Measurements from ENCODE around the gene DCDC1. TPM values are rescaled to one million over a fixed set of nuclear protein-coding genes. Genes with fewer than 3 reads are reported as not detected.
"Not testable (repeated sequence)": the region's sequence is repeated elsewhere in the genome, so short reads cannot be mapped to it uniquely, and the experiment has no call there.

Gene DCDC1
- total RNA-seq, 1 donor from 2014 or later, result not detected

GRCh38 chr11:31323145-31323544 lies 46.4 kb downstream of the DCDC1 start:
- no peak for DNase-seq (ENCODE audit: extremely low spot score in 2 of 2)
- no peak overlapping the region for H3K27ac ChIP-seq
- intact Hi-C loops (cut with DNase I), result no loop called here
- H3K36me3 ChIP-seq, result no peaks in the 10 kb centered on the region
- no peaks in the 10 kb centered on the region for H3K4me1 ChIP-seq
- TF ChIP-seq, protein P1, sequence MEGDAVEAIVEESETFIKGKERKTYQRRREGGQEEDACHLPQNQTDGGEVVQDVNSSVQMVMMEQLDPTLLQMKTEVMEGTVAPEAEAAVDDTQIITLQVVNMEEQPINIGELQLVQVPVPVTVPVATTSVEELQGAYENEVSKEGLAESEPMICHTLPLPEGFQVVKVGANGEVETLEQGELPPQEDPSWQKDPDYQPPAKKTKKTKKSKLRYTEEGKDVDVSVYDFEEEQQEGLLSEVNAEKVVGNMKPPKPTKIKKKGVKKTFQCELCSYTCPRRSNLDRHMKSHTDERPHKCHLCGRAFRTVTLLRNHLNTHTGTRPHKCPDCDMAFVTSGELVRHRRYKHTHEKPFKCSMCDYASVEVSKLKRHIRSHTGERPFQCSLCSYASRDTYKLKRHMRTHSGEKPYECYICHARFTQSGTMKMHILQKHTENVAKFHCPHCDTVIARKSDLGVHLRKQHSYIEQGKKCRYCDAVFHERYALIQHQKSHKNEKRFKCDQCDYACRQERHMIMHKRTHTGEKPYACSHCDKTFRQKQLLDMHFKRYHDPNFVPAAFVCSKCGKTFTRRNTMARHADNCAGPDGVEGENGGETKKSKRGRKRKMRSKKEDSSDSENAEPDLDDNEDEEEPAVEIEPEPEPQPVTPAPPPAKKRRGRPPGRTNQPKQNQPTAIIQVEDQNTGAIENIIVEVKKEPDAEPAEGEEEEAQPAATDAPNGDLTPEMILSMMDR (IDR thresholded peaks at IDR 0.05), result no peak
- no peak for TF ChIP-seq POLR2AphosphoS5 (IDR thresholded peaks at IDR 0.05; ENCODE audit: insufficient read depth in 1 of 2, low read depth in 1 of 2)
- no peak for TF ChIP-seq POLR2A (IDR thresholded peaks at IDR 0.05)
- no peaks in the 10 kb centered on the region for H3K9me3 ChIP-seq
- H3K4me3 ChIP-seq, result no peak overlapping the region
- no peaks in the 10 kb centered on the region for H3K27me3 ChIP-seq

DNA sequence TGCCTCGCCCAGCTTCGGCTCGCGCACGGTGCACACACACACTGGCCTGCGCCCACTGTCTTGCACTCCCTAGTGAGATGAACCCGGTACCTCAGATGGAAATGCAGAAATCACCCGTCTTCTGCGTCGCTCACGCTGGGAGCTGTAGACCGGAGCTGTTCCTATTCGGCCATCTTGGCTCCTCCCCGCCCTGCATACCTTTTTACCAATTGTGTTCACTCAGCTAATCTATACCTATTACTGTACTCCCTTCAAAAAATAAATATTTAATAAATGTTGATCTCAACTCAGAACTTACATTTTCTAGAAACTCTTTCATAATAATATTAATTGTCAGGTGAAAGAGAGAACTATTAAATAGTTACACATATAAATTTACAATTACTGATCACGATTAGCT lies 48.0 kb downstream of the DCDC1 start:
- H3K9me3 ChIP-seq; H3K4me1 ChIP-seq; H3K4me3 ChIP-seq; intact Hi-C loops (cut with DNase I); H3K27ac ChIP-seq; H3K27me3 ChIP-seq; H3K36me3 ChIP-seq; DNase-seq (ENCODE audit: extremely low spot score in 2 of 2): not testable (repeated sequence)

GRCh38 chr11:31303644-31304180 lies 65.8 kb downstream of the DCDC1 start:
- TF ChIP-seq POLR2A (IDR thresholded peaks at IDR 0.05), result no peak
- TF ChIP-seq, protein P1 (IDR thresholded peaks at IDR 0.05), result no peak
- no peak for TF ChIP-seq POLR2AphosphoS5 (IDR thresholded peaks at IDR 0.05; ENCODE audit: insufficient read depth in 1 of 2, low read depth in 1 of 2)
- no peak overlapping the region for H3K4me3 ChIP-seq
- no peaks in the 10 kb centered on the region for H3K27me3 ChIP-seq
- H3K36me3 ChIP-seq, result no peaks in the 10 kb centered on the region
- intact Hi-C loops (cut with DNase I), result no loop called here
- H3K27ac ChIP-seq, result no peak overlapping the region
- DNase-seq (ENCODE audit: extremely low spot score in 2 of 2), result no peak
- H3K9me3 ChIP-seq, result no peaks in the 10 kb centered on the region
- H3K4me1 ChIP-seq, result no peaks in the 10 kb centered on the region

DNA sequence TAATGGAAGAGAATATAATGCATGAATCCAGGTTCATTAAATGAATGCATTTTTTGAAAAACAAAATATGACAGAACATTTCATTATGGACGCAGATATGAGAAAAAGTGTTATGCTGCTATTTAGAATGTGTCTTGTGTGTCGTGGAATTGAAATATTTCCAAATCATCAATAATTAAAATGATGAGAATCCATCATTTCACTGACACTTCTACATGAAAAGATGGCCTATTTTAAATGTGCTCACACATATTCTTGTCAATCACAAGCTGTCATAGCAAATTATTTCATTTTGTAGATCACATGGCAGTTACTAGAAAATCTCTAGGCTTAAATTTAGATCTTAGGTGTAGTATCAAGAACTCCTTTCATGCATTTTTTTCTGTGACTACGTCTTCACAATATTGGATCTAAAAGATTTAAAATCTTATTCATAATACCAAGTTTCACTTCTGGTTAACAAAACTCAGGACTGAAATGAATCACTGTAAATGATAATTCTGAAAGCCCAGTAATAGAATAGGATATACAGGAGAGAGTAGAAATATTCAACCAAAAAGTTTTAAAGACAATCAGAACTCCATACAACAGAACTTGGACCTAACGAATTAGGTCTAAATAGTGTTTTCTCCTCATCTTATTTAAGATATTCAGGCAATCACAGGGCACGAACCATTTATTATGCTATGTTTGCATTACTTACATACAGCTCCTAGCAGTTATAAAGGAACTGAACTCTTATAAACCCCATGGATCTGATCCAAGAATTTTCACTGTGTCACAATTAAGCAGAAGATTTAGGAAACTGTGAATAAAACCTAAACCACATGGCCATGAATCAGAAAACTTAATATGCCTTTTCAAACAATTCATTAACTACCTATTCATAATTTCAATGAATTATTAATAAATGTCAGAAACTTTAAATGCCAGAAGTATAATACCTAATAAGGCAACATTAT lies 67.7 kb downstream of the DCDC1 start:
- no peaks in the 10 kb centered on the region for H3K36me3 ChIP-seq
- H3K27me3 ChIP-seq, result no peaks in the 10 kb centered on the region
- no peak overlapping the region for H3K27ac ChIP-seq
- TF ChIP-seq POLR2A (IDR thresholded peaks at IDR 0.05) (no peak), POLR2AphosphoS5 (IDR thresholded peaks at IDR 0.05; ENCODE audit: insufficient read depth in 1 of 2, low read depth in 1 of 2) (no peak)
- TF ChIP-seq, protein P1 (IDR thresholded peaks at IDR 0.05), result no peak
- no peaks in the 10 kb centered on the region for H3K9me3 ChIP-seq
- intact Hi-C loops (cut with DNase I), result no loop called here
- DNase-seq (ENCODE audit: extremely low spot score in 2 of 2), result no peak
- H3K4me1 ChIP-seq, result no peaks in the 10 kb centered on the region
- no peak overlapping the region for H3K4me3 ChIP-seq

- Histone ChIP-seq H3K4me3 (no peak overlapping the region), H3K36me3 (no peaks in the 10 kb centered on the region), H3K27me3 (no peaks in the 10 kb centered on the region), H3K9me3 (no peaks in the 10 kb centered on the region), H3K4me1 (no peaks in the 10 kb centered on the region), H3K27ac (no peak overlapping the region)
- intact Hi-C loops (cut with DNase I), result no loop called here
- DNase-seq (ENCODE audit: extremely low spot score in 2 of 2), result no peak
- TF ChIP-seq, protein P1 (IDR thresholded peaks at IDR 0.05), result no peak
- no peak for TF ChIP-seq POLR2A (IDR thresholded peaks at IDR 0.05)
- TF ChIP-seq POLR2AphosphoS5 (IDR thresholded peaks at IDR 0.05; ENCODE audit: insufficient read depth in 1 of 2, low read depth in 1 of 2), result no peak
These were observed 74.2 kb downstream of the DCDC1 start for GRCh38 chr11:31295308-31295707.

DNA sequence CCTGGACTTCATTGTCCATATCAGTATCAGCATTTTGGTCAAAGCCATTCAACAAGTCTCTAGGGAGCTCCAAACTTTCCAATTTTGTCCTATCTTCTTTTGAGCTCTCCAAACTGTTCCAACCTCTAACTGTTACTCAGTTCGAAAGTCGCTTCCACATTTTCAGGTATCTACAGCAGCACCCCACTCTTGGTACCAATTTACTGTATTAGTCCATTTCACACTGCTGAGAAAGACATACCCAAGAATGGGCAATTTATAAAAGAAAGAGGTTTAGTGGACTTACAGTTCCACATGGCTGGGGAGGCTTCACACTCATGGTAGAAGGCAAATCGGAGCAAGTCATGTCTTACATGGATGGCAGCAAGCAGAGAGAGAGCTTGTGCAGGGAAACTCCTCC lies 96.0 kb downstream of the DCDC1 start:
- H3K4me1 ChIP-seq; H3K27me3 ChIP-seq; intact Hi-C loops (cut with DNase I): not testable (repeated sequence)

More for the DNA sequence above, 96.0 kb downstream of the DCDC1 start:
- DNase-seq (ENCODE audit: extremely low spot score in 2 of 2); H3K4me3 ChIP-seq; H3K36me3 ChIP-seq; H3K27ac ChIP-seq; H3K9me3 ChIP-seq: not testable (repeated sequence)
